Left forelimb (tissue), 1 donor: Measurements from ENCODE around the gene IL1RAP.
"Not testable (repeated sequence)": the region's sequence is repeated elsewhere in the genome, so short reads cannot be mapped to it uniquely, and the experiment has no call there.

Experiments
- DNase-seq: peaks from one replicate; pipeline ENCODE4 v3.0.0-alpha.2; 2018; ENCODE audit warnings: low spot score

IL1RAP gene, protein sequence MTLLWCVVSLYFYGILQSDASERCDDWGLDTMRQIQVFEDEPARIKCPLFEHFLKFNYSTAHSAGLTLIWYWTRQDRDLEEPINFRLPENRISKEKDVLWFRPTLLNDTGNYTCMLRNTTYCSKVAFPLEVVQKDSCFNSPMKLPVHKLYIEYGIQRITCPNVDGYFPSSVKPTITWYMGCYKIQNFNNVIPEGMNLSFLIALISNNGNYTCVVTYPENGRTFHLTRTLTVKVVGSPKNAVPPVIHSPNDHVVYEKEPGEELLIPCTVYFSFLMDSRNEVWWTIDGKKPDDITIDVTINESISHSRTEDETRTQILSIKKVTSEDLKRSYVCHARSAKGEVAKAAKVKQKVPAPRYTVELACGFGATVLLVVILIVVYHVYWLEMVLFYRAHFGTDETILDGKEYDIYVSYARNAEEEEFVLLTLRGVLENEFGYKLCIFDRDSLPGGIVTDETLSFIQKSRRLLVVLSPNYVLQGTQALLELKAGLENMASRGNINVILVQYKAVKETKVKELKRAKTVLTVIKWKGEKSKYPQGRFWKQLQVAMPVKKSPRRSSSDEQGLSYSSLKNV

DNA sequence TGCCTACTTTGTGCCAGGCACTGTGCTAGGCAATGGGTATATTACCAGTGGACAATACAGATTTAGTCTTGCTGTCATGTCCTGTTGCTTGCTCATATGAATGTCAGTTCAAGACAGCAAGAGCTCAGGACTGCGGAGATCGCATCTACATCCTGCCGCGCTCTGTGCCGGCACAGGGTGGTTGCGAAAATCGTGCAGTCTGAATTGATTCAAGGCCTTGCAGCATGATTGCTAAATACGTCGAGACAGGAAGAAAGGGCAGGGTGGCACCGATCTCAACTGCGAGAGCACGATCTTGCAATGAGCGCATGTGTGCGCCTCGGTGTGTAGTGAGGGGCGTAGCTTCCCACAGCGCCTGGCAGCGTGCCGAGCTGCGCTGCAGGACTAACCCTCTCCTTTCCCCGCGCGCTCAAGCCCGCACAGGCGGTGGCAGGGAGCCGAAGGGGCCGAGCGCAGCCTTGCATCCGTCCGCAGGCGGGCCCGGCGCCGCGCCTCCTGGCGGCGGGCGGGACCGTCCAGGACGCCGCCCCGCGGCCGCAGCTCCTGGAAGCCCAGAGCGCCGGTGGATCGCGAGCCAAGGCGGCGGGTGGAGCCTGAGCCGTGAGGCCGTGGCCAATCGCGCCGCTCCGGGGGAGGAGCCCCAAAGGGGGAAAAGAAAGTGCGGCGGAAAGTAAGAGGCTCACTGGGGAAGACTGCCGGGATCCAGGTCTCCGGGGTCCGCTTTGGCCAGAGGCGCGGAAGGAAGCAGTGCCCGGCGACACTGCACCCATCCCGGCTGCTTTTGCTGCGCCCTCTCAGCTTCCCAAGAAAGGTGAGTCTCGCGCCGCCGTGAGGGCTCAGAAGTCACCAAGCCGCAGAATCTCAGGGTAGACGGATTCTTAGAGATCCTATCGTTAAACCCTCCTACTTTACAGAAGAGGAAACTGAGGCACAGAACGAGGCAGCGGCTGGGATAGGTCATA, at the start of gene IL1RAP:
Gene IL1RAP (plus strand): TSS at position 677 of the 962 bp plus-strand sequence. CDS start 50,205 bp downstream, outside the sequence.
- peak; percentile 95 for DNase-seq

DNA sequence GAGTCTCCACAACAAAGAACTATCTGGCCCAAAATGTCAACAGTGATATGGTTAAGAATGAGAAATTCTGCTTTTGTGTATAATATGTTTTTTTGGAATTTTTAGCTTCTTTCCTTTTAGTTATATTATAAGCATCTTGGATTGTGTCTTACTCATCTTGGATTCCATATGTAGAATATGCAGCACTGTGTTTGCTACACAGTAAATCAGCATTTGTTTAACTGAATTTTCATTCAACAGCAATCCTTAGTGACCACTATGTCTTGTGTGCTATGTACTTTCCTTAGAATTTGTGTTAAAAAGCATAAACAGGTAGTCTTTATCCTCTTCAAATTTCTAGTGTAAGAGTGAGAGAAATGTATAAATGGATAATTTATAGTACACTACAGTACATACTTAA, 46.0 kb upstream of the IL1RAP start:
- DNase-seq, result no peak

DNA sequence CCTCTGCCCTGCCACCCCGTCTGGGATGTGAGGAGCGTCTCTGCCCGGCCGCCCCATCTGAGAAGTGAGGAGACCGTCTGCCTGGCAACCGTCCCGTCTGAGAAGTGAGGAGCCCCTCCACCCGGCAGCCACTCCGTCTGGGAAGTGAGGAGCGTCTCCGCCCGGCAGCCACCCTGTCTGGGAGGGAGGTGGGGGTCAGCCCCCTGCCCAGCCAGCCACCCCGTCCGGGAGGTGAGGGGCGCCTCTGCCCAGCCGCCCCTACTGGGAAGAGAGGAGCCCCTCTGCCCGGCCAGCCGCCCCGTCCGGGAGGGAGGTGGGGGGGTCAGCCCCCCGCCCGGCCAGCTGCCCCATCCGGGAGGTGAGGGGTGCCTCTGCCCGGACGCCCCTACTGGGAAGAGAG, 40.6 kb upstream of the IL1RAP start:
- DNase-seq, result not testable (repeated sequence)

DNA sequence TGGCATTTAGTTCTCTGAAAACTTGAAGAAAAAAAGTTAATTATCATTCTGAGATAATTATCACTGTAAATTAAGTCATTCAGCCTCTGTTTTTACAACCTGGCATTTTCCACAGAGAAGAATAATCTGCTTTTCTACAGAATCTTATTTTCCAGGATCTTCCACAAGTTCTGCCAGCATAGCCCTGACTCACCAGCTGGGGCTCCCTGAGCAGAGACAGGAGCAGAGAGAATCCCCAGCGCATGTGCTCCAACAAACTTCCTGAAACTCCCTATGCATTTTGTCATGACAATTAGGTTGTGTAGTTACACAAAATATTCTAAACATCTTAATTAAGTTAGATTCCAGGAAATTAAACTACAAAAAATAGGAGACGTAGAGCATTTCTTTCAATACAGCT, 32.1 kb upstream of the IL1RAP start:
- DNase-seq, result no peak

DNA sequence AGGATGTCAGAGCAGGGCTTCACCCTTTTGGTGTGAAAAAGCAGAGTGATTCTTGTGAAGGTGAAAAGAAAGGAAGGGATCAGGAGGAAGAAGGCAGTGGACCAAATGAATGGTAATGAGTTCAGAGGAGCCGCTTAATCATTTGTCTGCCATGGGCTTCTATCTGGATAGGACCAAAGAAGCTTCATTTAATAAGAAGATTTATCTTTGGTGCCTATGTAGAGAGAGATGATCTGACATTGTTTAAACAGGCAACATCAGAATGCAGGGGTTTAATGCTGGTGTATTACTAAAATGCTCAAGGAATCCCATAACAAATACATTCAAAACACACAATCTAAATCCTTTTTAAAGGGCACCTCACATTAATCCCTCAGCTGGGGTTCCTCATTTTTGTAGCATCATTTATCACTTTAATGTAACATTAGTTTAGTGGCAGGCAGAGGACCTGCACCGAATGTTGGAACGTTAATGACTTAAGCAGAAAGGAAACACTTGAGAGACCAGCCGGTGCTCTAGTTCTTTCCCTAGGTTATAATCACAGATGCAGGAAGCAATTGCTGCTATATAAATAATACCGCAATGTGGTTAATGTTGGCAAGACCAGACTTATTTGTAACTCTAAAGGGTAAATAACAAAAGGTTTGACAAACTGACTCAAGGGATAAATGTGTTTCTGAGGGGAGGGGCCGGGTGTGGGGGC, 27.9 kb upstream of the IL1RAP start:
- DNase-seq, result no peak

DNA sequence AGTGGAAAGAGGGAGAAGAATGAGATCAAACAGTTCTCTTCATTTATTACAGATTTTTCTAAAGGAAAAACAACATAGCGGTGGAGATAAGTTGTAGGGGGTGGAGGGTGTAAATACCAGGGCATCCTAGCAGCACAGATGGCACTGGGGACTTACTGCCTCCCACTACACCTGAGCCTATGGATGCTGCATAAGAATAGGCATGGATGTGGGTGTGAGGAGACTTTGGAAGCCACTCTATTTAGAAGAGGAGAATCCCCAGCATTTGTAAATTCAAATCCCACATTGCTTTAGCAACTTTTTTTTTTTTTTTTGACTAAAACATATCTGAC, 27.4 kb upstream of the IL1RAP start:
- no peak for DNase-seq

DNA sequence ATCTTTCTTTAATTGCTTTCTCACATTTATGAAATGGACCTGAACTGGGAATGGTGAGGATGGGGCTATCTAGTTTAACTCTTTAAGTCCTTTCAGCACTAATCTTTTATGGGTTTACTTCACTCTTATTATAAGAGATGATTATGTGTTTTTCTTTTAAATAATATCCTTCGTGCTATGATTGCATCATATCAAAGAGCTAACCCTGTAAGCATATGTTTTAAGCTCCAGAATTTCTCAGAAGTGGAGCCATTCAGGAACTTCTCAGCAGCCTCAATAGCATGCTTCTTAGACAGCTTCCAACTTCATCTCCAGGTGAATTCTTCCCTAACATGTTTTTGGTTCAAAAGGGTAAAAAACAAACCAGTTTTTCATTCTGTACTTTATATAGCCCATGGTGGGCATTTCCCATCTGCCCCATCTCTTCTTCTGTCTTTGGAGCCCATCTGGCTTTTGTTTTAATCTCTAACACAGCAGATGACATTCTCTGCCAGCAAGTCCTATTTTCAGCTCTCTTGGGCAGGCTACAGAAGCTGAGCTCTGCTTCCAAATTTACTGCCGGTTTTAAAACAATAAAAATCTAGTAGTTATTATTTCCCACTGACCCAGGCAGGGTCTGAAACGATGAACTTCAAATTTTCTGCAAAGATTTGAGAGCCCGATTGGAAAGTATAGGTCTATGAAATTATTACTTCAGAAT, 26.8 kb upstream of the IL1RAP start:
- no peak for DNase-seq

DNA sequence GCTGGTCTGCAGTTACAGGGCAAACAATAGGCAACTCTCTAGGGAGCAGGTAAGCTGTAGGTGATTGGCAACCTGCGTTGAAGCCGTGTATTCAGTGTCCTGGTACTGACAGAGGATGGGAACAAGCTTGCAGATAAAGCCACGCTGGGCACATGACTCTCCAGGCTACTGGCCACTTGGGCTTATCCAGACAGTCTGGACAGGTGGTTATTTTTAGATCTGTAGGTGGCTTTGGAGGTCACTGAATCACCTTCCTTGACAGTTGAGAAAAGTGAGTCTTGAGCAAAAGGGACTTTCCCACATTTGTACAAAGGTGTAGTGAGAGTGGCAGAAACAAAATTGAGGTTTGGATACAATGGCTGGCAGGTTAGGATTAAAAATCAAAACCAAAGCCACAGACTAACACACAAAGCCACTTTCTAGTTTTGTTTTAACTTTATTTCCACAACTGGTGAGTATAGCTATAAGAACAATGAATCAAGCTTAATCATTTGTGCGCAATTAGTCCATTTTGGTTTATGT, 22.3 kb upstream of the IL1RAP start:
- DNase-seq, result no peak

DNA sequence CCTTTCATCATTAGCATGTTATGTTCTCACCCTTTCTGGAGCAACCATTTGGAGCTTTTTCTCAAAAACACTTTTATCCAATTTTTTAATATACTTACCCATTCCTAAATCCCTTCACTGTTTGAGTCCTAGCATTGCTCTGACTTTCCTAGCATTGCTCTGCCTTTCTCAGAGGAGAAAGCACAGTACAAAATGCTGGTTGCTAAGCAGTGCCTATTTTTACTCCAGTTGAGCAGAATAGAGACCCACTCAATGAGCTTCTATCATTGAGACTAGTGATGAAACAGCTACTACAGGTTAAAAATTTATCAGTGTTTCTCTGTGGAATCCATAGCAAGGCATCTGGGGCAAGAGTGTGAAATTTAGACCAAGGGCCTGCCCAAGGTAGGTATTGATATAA, 21.8 kb upstream of the IL1RAP start:
- DNase-seq, result no peak

DNA sequence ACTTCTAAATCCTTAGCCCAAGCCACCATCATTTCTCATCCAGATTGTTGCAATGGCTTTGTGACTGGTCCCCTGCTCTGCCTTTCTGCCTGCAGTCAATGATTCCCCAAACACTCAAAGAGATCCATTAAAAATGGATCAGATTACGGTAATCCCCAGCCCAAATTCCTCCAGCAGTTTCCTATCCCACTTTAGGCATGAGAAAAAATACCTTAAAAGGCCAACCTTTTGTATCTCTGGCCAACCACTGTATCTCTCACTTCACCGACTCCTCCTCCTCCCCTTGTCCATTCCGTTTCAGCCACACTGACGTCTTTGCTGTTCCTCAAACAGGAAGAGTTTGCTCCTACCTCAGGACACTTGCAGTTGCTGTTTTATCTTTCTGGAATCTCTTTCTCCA, 20.9 kb upstream of the IL1RAP start:
- no peak for DNase-seq

DNA sequence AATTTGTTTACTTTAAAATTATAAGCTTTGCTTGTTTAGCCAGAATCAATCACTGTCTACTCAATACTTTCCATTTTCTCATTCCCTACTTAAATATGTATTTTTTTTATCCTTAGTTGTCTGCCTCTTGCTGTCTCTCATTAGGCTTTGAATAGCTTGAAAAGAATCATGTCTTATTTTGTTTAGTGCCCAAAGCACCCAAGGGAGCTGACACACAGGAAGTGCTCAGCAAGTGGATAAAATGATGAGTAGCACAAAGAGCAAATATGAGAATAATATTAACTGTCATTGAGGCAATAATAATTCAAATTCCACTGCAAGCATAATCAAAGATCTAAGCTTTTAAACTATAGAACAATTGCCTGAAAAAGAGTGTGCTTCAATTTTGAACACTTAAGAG, 19.0 kb upstream of the IL1RAP start:
- DNase-seq, result no peak

DNA sequence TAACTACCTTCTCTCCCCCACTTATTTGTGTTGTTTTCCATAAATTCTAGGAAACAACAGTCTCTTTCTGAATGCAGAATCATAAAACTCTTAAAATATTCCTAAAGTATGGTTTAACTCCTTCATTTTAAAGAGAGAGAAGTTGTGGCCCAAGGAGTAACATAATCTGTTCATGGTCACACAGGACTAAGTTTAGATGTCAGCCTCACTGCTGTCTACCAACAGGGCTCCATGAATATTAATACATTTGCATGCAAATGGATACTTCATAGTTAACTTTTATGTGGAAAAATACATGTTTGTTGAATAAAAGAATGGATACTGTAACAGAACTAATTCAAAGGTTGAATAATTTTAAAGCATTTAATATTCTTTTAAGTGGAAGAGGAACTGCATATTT, 18.5 kb upstream of the IL1RAP start:
- no peak for DNase-seq

DNA sequence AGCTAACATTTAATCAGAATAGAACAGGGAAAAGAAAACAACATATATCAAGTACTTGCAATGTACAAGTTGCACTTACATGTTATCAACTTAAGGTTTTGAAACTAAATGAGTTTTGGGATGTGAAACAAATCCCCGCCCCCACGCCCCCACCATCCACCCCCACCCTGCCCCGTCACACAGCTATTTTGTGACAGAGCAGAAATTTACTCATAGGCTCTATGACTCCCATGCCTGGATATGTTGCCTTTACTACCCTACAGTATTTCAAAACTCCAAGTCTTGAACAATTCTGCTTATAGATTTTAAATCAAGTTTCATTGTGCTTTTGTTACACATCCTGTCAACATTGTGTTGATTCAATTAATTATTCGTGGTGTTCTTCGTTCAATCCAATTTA, 18.1 kb upstream of the IL1RAP start:
- no peak for DNase-seq

DNA sequence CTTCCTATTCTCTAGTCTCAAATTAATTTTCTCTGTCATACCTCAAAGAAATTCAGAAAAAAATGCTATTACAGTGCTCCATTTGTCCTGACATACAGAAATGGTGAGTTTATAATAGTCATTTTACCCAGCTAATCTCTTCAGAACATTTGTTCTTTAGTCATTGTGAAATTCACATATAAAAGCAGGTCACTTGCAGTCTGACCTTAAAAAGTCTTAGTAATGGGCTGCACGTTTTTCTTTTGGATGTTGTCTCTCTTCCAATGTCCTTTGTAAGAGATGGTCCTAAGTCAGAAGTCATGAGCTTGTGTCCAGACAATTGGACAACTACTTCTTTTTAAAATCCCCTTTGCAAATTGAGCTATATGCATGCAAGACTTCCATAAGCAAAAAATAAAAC, 17.0 kb upstream of the IL1RAP start:
- no peak for DNase-seq

DNA sequence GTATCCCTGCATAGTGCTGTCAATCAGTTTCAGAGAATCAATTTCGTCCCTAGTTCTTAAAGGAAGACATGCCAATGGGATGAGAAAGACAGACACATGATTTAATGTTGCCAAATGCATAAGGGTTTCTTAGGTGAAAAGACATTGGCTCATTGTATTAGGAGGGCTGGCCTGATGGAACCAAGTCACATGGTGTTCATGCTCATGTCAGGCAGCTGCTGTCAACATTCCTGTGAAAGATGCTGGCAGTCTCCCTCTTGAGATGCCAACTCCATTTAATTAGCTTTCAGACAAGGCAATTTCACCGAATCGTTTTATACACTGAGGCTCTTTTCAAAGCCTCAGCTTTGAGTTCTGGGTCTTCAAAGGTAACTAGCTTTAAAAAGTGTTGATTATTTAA, 16.1 kb upstream of the IL1RAP start:
- DNase-seq, result no peak

DNA sequence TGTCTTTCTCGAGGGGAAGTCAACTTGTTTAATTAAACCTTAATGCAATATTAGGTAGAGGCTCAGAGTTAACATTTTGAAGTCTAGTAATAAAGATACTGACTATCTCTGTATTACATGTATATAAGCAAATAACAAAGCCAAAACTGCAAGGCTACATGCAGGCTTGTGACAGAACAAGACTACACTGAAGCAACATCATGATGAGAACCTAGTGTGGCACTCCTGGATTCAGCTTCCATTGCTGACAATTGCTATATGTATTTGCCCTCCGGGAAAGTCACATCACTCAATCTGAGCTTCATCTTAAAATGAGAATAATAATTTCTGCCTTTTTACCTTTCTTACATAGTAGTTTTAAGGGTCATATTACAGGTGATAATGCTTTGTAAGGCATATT, 15.6 kb upstream of the IL1RAP start:
- DNase-seq, result no peak

DNA sequence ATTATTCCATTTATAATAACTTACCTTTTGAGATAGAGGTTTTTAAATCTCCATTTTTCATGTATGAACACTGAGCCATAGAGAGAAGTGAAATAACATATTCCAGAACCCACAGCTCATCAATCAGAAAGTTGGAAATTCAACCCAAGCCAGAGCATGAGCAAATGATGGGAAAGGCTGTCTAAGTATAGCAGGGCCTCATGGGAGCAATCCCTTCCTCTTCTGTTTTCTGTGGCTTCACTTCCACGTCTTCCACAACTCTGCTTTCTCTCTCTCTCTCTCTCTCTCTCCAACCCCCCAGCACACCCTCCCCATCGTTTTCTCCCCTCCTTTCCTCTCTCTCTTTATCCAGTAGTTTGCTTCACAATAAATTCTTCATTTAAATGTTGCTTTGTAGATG, 14.8 kb upstream of the IL1RAP start:
- DNase-seq, result no peak

DNA sequence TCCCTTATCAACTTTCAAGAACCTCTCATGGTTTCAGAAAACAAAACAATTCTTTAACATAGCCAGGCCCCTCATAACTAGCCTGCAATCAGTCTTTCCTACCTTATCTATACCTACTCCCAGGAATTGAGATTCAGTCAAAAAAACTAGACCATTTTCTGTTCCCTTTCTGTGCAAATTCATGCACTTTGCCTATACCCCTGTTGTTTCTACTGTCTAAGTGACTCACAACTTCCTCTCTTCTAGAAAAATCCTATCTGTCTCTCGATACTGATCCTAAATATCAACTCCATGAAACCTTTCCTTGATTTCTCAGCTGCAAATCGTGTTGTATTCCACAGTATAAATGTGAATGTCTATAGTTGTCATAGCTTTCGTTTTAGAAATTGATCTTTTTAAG, 10.9 kb upstream of the IL1RAP start:
- no peak for DNase-seq

DNA sequence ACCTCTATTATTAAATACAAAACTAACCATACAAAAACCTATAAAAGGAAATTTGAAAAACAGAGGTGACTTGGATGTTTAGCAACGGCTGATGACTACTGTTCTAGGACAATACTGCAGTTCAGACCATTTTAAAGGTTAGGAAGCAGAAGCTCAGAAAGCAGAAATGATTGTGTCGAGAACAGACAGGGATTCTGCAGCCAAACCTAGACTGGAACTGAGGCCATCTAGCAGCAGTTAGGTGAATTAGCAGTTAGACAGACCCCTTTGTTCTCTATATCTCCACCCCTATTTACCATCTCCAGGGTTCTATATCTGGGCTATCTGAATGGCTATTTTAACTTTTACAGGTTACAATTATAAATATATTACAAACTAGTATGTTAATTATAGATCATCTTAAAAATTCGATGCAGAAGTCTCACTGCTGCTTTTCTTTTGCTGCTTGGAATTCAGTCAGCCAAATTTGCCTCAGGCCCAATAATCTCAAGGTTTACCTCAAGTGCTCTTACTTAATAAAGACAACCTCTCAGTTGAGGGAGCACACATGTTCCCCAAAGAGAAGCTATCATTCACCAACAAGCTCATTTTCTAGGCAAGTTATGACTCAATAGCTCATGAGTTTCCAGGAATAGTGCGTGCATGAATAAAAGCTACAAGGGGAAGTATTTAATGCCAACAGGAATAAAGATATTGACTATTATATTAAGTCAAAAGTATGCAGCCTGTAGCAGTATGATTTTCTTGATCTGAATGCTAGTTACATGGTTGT, 9.3 kb upstream of the IL1RAP start:
- no peak for DNase-seq

DNA sequence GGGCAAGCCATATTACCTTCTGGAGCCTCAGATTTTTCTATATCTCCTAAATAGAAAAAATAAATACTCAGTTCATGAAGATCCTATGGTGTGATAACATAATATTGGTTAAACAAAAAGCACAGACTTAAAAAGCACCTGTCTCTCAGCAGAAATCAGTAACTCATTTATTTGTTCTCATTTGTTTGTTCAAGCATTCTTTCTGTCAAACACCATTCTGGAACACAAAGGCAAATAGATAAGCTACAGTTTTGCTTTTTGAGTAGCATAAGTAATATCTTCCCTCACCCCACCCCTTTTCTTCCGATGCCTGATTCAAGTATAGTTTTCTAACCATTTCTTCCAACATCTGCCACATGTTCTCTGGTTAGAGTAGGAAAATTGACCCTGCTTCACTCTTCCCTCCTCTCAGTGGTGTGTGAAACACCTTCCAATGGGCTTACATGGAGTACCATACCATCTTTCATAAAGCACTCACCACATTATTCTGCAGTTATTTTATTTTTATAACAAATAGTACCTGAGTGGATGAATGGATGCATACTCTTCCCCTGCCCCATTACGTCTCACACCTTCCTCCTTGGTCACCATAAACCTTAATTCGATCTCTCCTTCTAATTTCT, 8.4 kb upstream of the IL1RAP start:
- no peak for DNase-seq
